HL-60 (cell line): ENCODE data around the gene GABRD.

Source experiments
- DNase-seq, 2 experiments: peaks; one replicate each; pipeline ENCODE4 v3.0.0-alpha.2; 2010 to 2020; ENCODE audit warnings: low read depth in 1 of 2, low spot score in 1 of 2
- H3K27ac ChIP-seq: fragments of 250-450 bp; sonication (Bioruptor Pico); replicated peaks from 2 replicates; pipeline ENCODE4 v1.5.1; 2020; ENCODE audit warnings: mild to moderate bottlenecking, moderate library complexity
- H3K27me3 ChIP-seq: fragments of 250-450 bp; sonication (Bioruptor Pico); 2 replicates; pipeline ENCODE4 v1.5.1; 2021; ENCODE audit warnings: mild to moderate bottlenecking, moderate library complexity; ENCODE audit not compliant: insufficient read depth, poor library complexity, severe bottlenecking
- H3K4me3 ChIP-seq: replicated peaks from 2 replicates; pipeline ENCODE4 v1.5.1; 2011; ENCODE audit warnings: mild to moderate bottlenecking, control low read depth, low read length; ENCODE audit not compliant: insufficient read depth
- CTCF ChIP-seq: IDR thresholded peaks from one replicate; pipeline ENCODE4 v1.5.1; 2011; ENCODE audit warnings: low read length, control low read depth, inconsistent platforms; ENCODE audit not compliant: insufficient read depth
- GABPA ChIP-seq: IDR thresholded peaks from 2 replicates; pipeline ENCODE4 v1.6.1; 2012; ENCODE audit warnings: low read depth
- POLR2AphosphoS5 ChIP-seq: IDR thresholded peaks from 2 replicates; pipeline ENCODE4 v1.6.1; 2012; ENCODE audit warnings: low read depth
- REST ChIP-seq: IDR thresholded peaks from 2 replicates; pipeline ENCODE4 v1.6.1; 2012; ENCODE audit warnings: low read depth; ENCODE audit not compliant: insufficient replicate concordance
- SPI1 ChIP-seq: IDR thresholded peaks from 2 replicates; pipeline ENCODE4 v1.6.1; 2012; ENCODE audit warnings: low read depth, mild to moderate bottlenecking, borderline replicate concordance

GABRD gene

DNA sequence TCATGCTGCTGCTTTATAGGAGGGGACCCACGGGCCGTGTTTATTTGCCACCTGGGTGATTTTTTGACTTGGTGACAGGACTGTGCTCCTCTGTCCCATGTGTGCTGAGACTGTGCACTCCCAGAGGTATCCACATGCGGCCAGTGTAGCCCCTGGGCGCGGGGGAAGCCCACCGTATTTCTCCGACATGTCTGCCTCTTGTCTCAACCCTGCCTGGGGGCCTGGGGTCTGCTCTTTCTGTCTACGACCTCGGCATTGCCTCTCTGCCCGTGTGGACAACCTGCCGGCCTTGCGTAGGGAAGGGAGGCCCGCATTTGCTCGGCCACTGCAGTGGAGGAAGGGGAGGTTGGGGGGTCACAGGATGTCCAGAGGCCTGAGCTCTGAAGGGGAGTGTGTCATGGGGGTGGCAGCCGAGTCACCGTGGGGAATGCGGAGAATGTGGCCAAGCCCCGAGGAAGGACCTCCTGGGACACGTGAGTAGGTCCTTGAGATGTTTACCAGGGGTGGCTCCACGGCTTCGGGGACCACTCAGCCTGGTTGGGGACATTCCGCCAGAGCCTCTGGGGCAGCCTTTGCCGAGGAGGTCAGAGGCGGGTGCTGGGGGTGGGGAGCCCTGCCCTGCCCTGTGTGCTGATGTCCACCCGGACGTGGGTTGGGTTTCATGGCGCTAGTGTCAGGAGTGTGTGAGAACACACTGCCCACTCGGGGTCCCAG is 42.1 kb downstream of the GABRD start:
- DNase-seq: no peak
- Histone ChIP-seq H3K27me3 (no peaks in the 10 kb centered on the region), H3K27ac (no peak overlapping the region), H3K4me3 (no peak overlapping the region)
- TF ChIP-seq REST: no peak

- Histone ChIP-seq H3K27ac (no peak overlapping the region), H3K4me3 (no peak overlapping the region), H3K27me3 (no peaks in the 10 kb centered on the region)
- no peak for DNase-seq
- no peak for TF ChIP-seq GABPA
- TF ChIP-seq SPI1: no peak
- no peak for TF ChIP-seq CTCF
- no peak for TF ChIP-seq POLR2AphosphoS5
- TF ChIP-seq REST: no peak
Observed at GRCh38 chr1:2065699-2066098, 46.6 kb downstream of the GABRD start.

GRCh38 chr1:2067393-2067792 is 48.2 kb downstream of the GABRD start:
- H3K27me3 ChIP-seq: peaks cover 2% of the 10 kb centered on the region

More at GRCh38 chr1:2067393-2067792, 48.2 kb downstream of the GABRD start:
- TF ChIP-seq CTCF (no peak), POLR2AphosphoS5 (no peak), GABPA (no peak), SPI1 (no peak), REST (no peak)
- H3K27ac ChIP-seq: no peak overlapping the region
- DNase-seq: no peak
- H3K4me3 ChIP-seq: no peak overlapping the region
